PC-3 (cell line): ENCODE data around the gene SLC45A2.

Experiments
- CTCF ChIP-seq: fragments of 300-600 bp; sonication (generic); conservative IDR thresholded peaks from 2 replicates; pipeline ENCODE4 v1.5.1; 2017; ENCODE audit warnings: antibody characterized with exemption, low read depth, mild to moderate bottlenecking, low read length
- EZH2 ChIP-seq: fragments of 300-600 bp; sonication (generic); IDR thresholded peaks from one replicate; pipeline ENCODE4 v1.6.1; 2017; ENCODE audit warnings: antibody characterized with exemption, mild to moderate bottlenecking, low read length; ENCODE audit not compliant: unreplicated experiment
- EZH2phosphoT487 ChIP-seq: fragments of 300-600 bp; sonication (generic); IDR thresholded peaks from 2 replicates; pipeline ENCODE4 v1.6.1; 2018; ENCODE audit warnings: mild to moderate bottlenecking, antibody characterized with exemption, low read length, borderline replicate concordance

GRCh38 chr5:33995865-33996264 lies 11.4 kb upstream of the SLC45A2 start:
- TF ChIP-seq CTCF (no peak), EZH2phosphoT487 (no peak), EZH2 (no peak)
